Measurements from ENCODE around the gene TLX2.
"Not testable (repeated sequence)": the region's sequence is repeated elsewhere in the genome, so short reads cannot be mapped to it uniquely, and the experiment has no call there.

Gene TLX2

DNA sequence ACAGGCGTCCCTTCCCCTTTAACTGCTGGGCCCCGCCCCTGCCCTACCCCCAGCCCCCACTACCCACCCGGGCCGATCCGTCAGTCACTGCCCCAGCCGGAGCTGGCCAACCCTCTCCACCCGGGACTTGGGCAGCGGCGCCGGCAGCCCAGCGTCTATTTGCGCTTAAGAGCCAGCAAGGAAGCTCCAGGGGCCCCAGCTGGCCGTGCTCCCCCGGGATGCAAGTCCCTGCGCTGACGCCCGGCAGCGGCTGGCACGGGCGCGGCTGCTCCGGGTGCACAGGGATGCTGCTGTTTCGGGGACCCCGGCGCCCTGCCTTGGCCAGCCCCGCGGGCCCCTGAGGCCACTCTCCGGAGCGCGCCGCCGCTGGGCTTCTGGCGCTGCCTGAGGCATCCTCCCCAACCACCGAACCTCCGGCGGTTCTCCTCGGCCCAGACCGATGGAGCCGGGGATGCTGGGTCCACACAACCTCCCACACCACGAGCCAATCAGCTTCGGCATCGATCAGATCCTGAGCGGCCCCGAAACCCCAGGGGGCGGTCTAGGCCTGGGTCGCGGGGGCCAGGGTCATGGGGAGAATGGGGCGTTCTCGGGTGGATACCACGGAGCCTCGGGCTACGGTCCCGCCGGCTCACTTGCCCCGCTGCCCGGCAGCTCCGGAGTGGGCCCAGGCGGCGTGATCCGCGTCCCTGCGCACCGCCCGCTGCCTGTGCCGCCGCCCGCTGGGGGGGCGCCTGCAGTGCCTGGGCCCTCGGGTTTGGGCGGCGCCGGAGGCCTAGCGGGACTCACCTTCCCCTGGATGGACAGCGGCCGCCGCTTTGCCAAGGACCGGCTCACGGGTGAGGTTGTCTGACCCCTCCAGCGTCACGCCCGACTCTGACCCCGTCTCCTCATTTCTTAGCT is at the start of gene TLX2:
TLX2 (plus strand) TSS at position 83 of the 903 bp plus-strand sequence; CDS start at position 440, 357 bp downstream.
- no peak for DNase-seq

DNA sequence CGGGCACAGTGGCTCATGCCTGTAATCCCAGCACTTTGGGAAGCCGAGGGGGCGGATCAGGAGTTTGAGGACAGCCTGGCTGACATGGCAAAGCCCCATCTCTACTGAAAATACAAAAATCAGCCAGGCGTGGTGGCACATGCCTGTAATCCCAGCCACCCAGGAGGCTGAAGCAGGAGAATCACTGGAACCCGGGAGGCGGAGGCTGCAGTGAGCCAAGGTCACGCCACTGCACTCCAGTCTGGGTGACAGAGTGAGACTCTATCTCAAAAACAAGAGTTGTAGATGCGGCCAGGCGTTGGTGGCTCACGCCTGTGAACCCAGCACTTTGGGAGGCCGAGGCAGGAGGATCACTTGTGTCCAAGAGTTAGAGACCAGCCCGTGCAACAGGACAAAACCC is 43.5 kb upstream of the TLX2 start:
- DNase-seq: not testable (repeated sequence)

DNA sequence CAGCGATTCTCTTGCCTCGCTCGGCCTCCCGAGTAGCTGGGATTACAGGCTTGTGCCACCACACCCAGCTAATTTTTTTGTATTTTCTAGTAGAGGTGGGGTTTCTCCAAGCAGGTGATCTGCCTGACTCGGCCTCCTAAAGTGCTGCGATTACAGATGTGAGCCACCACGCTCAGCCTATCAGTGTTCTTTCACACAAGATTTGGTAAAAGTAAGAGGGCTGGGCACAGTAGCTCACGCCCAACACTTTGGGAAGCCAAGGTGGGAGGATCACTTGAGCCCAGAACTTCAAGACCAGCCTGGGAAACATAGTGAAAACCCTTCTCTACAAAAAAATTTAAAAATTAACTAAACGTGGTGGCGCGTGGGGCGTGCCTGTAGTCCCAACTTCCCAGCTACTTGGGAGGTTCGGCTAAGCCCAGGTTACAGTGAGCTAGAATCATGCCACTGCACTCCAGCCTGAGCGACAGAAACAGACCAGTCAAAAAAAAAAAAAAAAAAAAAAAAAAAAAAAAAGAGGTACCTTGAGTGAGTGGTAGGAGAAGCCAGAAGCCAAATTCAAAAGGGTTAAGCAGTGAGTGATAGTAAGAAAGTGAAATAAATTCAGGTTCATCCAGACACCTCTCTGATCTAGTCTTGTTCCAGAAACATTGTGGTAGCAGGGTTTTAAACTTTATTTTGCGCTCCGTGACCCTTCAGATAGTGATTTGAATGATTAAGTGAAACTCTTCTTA is 42.8 kb upstream of the TLX2 start:
- no peak for DNase-seq

DNA sequence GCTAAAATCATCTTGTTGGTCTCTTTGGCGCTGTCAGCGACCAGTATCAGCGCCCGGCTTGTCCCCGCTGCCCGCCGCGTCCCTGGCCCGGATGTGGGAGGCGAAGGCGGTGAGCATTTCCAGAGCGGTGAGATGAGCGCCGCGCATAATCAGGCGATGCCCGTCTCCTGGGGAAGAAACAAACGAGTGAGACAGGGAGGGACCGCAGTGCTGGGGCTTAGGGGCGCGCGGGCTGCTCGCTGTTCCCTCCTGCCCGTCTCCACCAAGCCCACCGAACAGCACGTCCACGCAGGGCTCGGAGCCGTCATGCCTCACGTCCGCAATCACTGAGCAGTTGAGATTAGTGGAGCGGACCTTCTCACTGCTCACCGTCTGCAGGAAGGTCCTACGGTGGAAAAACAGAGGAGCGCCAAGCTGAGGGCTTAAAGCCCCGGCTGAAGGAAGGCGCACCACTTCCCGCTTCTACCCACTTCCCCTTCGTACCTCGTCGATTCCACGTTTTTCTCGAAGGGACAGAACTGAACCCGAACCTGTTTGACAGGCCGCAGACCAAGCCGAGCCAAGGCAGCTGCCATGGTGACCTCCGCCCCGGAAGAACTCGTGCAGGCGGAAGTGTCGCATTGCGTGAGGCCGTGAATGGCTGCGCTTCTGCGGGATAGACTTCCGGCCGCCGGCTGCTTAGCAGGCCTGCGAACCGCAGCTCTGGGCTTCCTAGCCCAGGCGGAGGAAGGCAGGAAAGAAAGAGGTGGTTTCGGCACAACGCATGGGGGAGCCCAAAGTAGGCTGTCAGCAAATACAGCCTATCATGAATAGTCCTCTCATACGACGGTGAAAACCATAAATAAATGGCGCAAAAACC is 41.9 kb upstream of the TLX2 start, which contains the start of gene MRPL53:
MRPL53 (minus strand) TSS at position 595 of the 859 bp plus-strand sequence; CDS start at position 575, 20 bp downstream.
- peak; percentile 93 for DNase-seq

DNA sequence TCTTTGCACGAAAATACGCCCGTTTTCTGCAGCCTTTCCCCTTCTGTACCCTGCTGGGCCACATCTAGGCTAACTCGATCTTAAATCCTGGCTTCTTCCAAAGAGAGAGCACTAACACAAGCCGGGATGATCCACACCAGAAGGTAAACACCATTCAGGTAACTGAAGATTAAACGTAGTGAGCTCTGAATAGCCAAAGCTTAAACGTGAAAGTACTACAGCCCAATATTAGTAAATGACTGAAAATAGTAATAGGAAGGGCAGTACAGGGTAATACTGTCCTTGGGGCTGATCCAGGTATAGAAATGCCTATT is 41.3 kb upstream of the TLX2 start:
- no peak for DNase-seq

DNA sequence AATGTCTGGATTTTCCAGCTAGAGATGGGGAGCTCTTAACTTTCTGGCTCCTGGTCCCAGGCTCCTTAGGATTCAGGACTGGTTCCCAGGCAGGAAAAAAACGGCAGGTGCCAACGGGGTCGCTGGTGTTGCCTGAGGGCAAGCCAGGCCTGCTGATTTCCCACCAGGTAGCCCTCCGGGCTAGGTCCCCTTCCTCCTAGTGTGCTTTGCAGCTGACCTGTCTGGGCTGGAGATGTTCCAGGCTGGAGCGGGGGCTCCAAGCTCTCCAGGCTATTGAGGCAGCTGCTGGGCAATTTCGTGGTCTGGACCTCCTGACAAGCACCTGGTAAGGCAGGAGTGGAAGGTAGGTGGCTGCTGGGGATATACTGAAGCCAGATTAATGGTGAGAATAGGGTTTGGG is 39.8 kb upstream of the TLX2 start:
- DNase-seq: no peak

DNA sequence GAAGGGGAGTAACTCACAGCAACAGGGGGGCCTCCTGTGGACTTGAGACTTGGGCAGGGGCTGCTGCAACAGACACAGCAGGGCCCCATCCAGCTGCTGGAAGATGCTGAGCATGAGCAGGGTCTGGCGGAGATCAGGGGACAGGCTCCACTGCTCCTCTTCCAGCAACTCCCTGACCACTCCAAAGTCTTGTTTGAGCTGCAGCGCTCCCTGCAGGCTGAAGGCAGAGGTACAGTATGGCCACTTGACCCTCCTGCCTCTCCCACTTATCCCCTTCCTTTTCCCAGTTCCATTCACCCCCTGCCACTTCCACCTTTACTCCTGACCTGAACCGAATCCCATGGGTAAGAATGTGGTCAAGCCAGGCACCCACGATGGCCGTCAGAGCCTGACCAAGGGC is 39.4 kb upstream of the TLX2 start:
- DNase-seq: no peak

DNA sequence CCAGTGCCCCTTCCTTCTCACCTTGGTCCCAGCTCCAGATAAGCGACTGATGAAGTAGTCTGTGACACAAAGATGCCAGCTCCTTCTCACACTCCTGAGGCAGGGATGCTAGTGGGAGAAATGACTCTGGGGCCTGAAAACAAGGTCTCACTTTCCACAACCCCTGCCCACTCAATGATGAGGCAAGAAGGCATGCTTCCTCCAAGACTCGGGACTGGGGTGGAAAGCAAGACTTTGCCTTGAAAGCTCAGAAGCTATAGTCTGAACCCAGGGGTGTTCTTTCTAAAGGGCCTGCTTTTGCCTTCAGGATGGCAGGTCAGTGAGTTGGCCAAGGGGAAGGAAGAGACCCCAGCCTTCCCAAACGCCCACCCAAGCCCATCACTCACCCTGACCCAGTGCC is 32.8 kb upstream of the TLX2 start:
- no peak for DNase-seq

DNA sequence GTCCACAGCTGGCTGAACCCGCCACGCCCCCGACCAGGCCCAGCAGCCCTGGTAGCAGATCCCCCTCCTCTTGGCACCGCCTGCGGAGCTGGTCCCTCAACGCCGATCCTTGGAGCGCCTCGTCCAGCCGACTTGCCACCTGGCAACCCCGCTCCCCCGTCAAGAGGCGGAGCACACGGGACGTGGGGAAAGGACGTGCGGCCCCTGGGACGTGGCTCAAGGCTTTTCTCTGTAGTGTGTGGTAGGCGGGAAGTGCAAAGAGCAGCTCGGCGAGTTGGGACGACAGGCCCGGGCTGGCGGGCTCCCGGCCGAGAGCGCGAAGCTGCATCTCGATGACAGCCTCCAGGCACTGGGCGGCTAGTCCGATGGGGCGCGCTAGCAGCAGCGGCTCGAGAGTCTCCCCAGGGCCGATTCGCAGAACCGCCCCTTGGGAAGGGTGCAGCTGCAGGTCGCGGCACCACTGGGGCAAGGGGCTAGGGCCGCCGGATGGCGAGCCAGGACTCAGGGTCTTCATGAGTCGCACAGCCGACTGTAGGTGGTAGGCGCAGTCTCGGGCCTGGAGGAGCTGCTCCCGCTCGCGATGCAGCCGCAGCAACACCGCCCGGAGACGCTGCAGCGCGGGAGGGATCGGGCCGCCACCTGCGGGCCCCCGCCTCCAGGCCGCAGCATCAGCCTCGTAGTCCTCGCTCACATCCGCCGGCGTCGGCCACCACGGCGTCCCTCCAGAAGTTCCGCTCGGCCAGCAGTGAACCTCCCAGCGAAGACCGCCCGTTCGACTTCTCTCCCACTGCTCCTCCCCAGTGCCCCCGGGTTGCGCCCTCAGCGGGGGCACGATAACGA is 32.1 kb upstream of the TLX2 start:
- no peak for DNase-seq

DNA sequence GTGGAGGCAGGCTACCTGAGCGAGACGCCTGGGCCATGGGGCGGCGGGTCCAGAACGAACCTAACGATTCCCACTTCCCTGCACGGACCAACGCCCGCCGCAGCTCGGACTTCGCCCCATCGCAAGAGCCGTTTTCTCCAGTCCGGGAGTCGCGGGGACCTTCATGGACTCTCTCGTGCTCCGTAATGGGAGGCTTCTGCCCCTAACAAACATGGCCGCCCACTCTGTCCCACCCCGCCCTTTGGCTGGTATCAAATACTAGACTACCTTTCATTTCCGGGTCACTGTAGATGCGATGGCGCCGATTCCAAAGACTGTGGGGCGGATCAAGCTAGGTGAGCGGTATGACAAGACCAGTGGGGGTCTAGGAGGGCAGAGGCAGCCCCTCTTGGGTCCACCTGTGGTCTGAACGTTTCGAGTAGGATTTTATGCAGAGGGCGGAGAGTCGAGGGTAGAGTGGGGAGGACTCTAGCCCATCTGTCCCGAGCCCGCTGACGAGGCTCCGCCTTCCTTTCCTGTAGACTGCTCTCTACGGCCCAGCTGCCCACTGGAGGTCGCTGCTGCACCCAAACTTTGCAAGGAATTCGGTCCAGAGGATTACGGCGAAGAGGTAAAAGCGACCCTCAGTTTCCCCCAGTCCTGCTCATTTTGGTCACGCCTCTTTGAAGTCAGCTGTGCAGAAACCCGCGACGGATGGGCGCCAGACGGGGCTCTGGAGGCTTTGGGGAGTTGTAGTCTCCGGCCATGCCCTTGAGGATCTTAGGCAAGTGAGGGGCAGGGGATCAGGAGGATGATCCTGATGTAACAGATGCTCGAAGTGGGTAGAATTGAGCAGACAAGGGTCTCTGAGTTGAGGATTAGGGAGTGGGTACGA is 31.2 kb upstream of the TLX2 start, which contains the start of the genes CCDC142 and TTC31:
CCDC142 (minus strand) TSS at position 198 of the 874 bp plus-strand sequence; CDS start at position 37, 161 bp downstream.
TTC31 (plus strand) TSS at position 281 of the 874 bp plus-strand sequence; CDS start at position 296, 15 bp downstream.
- DNase-seq: peak; percentile 96

DNA sequence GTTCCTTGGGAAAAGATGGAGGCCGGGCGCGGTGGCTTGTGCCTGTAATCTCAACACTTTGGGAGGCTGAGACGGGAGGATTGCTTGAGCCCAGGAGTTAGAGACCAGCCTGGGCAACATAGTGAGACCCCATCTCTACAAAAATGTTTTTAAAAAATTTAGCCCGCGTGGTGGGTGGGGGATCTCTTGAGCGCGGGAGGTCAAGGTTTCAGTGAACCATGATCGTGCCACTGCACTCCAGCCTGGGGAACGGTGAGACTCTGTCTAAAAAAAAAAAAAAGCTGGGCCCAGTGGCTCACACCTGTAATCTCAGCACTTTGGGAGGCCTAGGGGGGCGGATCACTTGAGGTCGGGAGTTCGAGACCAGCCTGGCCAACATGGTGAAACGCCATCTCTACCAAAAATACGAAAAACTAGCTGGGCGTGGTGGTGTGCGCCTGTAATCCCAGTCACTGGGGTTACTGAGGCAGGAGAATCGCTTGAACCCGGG is 30.5 kb upstream of the TLX2 start:
- not testable (repeated sequence) for DNase-seq

DNA sequence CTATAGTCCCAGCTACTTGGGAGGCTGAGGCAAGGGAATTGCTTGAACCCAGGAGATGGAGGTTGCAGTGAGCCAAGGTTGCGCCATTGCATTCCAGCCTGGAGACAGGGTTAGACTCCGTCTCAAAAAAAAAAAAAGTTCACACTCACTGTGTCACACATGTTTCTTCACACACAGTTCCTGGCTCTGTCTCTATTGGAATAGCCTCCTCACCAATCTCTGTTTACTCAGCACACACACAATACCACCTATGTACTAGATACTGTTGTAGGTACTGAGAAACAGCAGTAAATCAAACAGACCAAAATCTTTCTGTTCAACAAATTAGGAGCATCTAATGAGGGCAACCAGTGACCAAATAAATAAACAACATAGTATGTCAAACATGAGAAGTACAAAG is 28.1 kb upstream of the TLX2 start:
- DNase-seq: no peak

DNA sequence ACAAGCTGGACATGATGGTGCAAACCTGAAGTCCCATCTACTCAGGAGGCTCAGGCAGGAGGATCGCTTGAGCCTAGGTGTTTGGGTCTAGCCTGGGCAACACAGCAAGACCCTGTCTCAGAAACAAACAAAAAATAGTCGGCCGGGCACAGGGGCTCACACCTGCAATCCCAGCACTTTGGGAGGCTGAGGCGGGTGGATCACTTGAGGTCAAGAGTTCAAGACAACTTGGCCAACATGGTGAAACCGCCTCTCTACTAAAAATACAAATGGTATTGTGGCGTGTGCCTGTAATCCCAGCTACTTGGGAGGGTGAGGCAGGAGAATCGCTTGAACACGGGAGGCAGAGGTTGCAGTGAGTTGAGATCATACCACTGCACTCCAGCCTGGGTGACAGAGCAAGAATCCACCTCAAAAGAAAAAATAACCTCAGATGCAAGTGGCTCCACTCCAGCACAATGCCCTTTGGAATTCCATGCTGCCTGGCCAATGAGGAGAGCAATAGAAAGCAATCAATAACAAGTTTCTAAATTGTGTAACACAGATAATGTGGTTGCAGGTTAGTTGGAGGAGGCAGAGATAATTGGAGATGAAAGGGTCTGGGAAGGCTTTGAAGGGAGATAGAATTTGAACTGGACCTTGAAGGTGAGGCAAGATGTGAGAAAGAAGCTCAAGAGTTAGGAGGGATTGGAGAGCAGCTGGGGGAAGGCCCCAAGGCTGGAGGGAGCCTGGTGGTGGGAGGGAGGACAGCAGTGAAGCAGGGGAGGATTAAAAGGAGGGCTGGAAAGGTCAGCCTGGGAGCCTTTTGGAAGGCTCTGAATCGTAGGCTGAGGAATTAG is 25.4 kb upstream of the TLX2 start:
- no peak for DNase-seq

DNA sequence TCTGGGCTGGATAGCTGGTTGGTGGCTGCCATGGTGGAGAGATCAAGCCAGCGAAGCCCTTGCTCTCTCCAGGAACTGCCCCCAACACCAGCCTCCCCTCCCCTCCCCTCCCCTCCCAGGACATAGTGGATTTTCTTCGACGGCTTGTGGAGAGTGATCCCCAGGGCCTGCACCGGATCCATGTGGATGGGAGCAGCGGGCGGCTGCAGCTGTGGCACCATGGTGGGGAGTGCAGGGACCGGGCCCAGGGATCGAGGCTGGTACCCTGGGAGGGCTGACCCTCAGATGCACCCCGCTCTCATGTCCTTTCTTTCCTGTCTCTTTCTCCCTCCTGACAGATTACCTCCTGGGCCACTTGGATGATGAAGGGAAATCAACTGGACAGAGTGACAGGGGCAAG is 24.3 kb upstream of the TLX2 start:
- DNase-seq: no peak

DNA sequence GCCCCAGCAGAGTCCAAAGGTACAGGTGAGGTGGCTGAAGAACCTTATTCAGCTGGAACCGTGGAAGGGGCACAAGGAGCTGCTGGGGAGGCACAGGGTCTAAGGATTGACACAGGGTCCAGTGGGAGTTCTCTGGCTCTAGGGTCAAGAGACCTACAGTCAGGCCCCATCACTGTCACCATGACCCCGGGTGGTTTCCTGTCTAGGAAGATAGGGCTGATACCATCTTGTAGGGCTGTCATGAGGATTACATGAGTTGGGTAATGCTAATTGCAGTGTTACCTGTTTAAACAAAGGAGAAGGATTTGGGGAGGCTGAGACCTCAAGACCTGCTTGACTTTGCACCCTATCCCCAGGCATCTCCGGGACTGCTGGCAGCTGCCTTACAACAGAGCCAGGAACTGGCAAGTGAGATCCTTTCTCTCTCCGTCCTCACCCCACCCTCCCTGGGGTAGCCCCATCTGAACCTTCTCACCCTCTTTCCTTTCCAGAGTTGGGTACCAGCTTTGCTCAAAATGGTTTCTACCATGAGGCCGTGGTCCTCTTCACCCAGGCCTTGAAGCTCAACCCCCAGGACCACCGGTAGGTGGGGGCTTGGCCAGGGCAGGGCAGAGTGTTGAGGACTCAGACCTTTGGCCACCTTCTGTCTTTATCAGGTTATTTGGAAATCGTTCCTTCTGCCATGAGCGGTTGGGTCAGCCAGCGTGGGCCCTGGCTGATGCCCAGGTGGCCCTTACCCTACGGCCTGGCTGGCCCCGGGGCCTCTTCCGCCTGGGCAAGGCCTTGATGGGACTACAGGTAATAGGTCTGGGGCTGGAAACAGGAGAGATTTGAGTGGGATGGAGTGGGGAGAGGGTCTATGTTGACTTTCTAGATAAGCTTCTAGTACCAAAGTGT is 22.4 kb upstream of the TLX2 start:
- no peak for DNase-seq

DNA sequence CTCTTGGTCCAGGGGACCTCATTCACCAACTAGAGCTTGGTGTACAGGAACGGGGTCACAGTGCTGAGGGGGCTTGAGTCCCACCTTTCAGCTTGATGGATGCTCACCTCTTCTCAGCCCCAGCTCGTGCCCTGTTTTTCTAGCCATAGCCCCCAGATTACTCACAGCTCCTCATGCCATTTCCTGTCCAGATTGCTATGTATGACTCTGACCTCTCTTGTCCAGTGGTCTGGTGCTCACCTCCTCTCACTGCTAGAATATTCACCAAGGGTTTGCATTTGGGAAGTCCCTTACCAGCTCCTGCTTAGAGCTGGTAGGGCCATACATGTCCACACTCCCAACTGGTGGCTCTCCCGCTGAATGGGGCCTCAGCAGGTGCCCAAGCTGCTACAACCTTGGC is 20.7 kb upstream of the TLX2 start:
- DNase-seq: no peak

DNA sequence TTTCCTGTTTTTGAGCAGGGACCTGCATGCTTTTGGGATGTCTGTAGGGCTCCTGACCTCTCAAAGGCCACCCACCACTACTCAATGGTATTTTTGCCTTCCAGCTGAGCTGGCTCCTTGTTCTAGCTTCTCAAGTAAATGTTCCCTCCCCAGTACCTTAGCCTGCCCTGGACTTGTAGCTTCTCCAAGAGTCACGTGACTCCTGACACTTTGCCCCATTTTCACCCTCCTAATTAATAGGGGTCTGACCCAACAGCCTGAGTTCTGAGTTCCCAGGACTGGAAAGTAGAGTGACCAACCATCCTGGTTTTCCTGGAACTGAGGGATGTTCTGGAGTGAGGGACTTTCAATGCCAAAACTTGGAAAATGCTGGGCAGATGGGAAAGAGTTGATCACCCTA is 18.8 kb upstream of the TLX2 start:
- no peak for DNase-seq

DNA sequence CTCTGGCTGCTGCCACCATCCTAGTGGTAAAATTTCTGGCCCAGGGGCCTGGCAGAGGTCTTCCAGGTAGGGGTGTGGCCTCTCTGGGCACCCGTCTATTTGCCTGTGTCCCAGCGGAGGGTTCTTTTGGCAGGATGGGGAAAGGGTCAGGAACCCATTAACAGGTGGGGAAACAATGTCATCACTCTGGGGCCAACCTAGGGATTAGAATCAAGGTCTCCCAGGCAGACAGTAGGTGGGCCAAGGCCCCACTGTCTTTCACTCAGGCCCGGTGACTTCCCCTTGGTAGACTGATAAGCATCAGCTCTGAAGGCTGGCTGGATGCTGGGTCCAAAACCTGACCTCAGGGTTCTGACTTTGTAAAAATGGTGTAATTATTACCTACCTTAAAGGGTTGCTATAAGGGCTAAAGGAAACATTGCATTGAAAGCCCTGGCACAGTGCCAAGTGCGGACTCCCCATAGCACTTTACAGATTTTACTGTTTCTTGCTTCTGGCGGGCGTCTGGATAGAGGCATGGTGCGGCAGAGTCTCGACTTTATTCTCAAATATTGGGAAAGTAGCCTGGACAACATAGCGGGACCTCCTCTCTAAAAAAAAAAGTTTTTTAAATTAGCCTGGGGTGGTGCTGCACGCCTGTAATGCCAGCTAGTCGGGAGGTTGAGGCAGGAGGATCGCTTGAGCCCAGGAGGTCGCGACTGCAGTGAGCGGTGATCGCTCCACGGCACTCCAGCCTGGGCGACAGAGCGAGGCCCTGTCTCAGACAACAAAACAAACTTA is 17.1 kb upstream of the TLX2 start:
- DNase-seq: no peak

All from NCI-H1694 (cell line).